Muscle layer of colon (tissue), 2 donors: ENCODE data around the gene TNRC6A.
"Not testable (repeated sequence)": the region's sequence is repeated elsewhere in the genome, so short reads cannot be mapped to it uniquely, and the experiment has no call there.

ENCODE experiments used
- H3K27ac ChIP-seq: one replicate; pipeline ENCODE4 v1.7.0; 2013; ENCODE audit warnings: low read depth, mild to moderate bottlenecking, low read length, moderate library complexity
- H3K27me3 ChIP-seq, 2 donors: one replicate each; pipeline ENCODE4 v1.7.0; 2013; ENCODE audit warnings: low read length in 2 of 2, mild to moderate bottlenecking in 2 of 2; ENCODE audit not compliant: insufficient read depth in 2 of 2, control insufficient read depth in 1 of 2
- H3K36me3 ChIP-seq: one replicate; pipeline ENCODE4 v1.7.0; 2013; ENCODE audit warnings: mild to moderate bottlenecking, low read length; ENCODE audit not compliant: insufficient read depth
- H3K4me1 ChIP-seq: one replicate; pipeline ENCODE4 v1.7.0; 2013; ENCODE audit warnings: mild to moderate bottlenecking, low read length; ENCODE audit not compliant: insufficient read depth
- H3K4me3 ChIP-seq, 2 donors: one replicate each; pipeline ENCODE4 v1.7.0; 2013; ENCODE audit warnings: low read length in 2 of 2, low read depth in 1 of 2, mild to moderate bottlenecking in 1 of 2, moderate library complexity in 1 of 2
- H3K9ac ChIP-seq: one replicate; pipeline ENCODE4 v1.7.0; 2013; ENCODE audit warnings: low read length
- H3K9me3 ChIP-seq: one replicate; pipeline ENCODE4 v1.7.0; 2013; ENCODE audit warnings: mild to moderate bottlenecking, low read length
- donor health status: abdominal sarcoma.
- donor health status: Adenocarcinoma of cecum.

The TNRC6A gene

GRCh38 chr16:24745391-24745790, 15.9 kb downstream of the TNRC6A start:
- Histone ChIP-seq H3K27me3 (no peaks in the 10 kb centered on the region), H3K9me3 (no peaks in the 10 kb centered on the region), H3K9ac (no peak overlapping the region), H3K4me3 (no peak overlapping the region), H3K4me1 (peaks cover 78% of the 10 kb centered on the region), H3K36me3 (no peaks in the 10 kb centered on the region), H3K27ac (no peak overlapping the region)

GRCh38 chr16:24745791-24746190, 16.3 kb downstream of the TNRC6A start:
- Histone ChIP-seq H3K27ac (no peak overlapping the region), H3K36me3 (no peaks in the 10 kb centered on the region), H3K9ac (no peak overlapping the region), H3K27me3 (no peaks in the 10 kb centered on the region), H3K4me3 (no peak overlapping the region), H3K9me3 (no peaks in the 10 kb centered on the region), H3K4me1 (peaks cover 77% of the 10 kb centered on the region)

GRCh38 chr16:24747441-24747840, 18.0 kb downstream of the TNRC6A start:
- no peak overlapping the region for H3K4me3 ChIP-seq
- no peak overlapping the region for H3K9ac ChIP-seq

GRCh38 chr16:24748242-24748641, 18.8 kb downstream of the TNRC6A start:
- Histone ChIP-seq H3K9me3 (no peaks in the 10 kb centered on the region), H3K36me3 (no peaks in the 10 kb centered on the region), H3K4me1 (peaks cover 83% of the 10 kb centered on the region), H3K27me3 (no peaks in the 10 kb centered on the region), H3K9ac (no peak overlapping the region), H3K4me3 (no peak overlapping the region), H3K27ac (no peak overlapping the region)

More at GRCh38 chr16:24747441-24747840, 18.0 kb downstream of the TNRC6A start:
- no peaks in the 10 kb centered on the region for H3K27me3 ChIP-seq
- no peaks in the 10 kb centered on the region for H3K36me3 ChIP-seq
- no peak overlapping the region for H3K27ac ChIP-seq
- no peaks in the 10 kb centered on the region for H3K9me3 ChIP-seq
- H3K4me1 ChIP-seq, result peaks cover 77% of the 10 kb centered on the region

- Histone ChIP-seq H3K9me3 (no peaks in the 10 kb centered on the region), H3K36me3 (no peaks in the 10 kb centered on the region), H3K27ac (no peak overlapping the region), H3K9ac (no peak overlapping the region), H3K4me1 (peaks cover 80% of the 10 kb centered on the region), H3K4me3 (no peak overlapping the region), H3K27me3 (no peaks in the 10 kb centered on the region)
Measured at GRCh38 chr16:24749310-24749709, 19.9 kb downstream of the TNRC6A start.

- H3K36me3 ChIP-seq, H3K9ac ChIP-seq, H3K9me3 ChIP-seq, H3K27ac ChIP-seq, H3K4me3 ChIP-seq, H3K27me3 ChIP-seq: not testable (repeated sequence)
- peaks cover 82% of the 10 kb centered on the region for H3K4me1 ChIP-seq
Measured at GRCh38 chr16:24749872-24750271, 20.4 kb downstream of the TNRC6A start.

GRCh38 chr16:24753000-24753399, 23.5 kb downstream of the TNRC6A start:
- Histone ChIP-seq H3K36me3 (no peaks in the 10 kb centered on the region), H3K27ac (no peak overlapping the region), H3K4me1 (peaks cover 62% of the 10 kb centered on the region), H3K9me3 (no peaks in the 10 kb centered on the region), H3K27me3 (no peaks in the 10 kb centered on the region), H3K9ac (no peak overlapping the region), H3K4me3 (no peak overlapping the region)

GRCh38 chr16:24753437-24753836, 24.0 kb downstream of the TNRC6A start:
- H3K4me1 ChIP-seq, result peaks cover 58% of the 10 kb centered on the region
- no peak overlapping the region for H3K9ac ChIP-seq
- H3K36me3 ChIP-seq, result peaks cover 2% of the 10 kb centered on the region
- no peaks in the 10 kb centered on the region for H3K27me3 ChIP-seq
- no peak overlapping the region for H3K4me3 ChIP-seq
- H3K27ac ChIP-seq, result no peak overlapping the region
- H3K9me3 ChIP-seq, result no peaks in the 10 kb centered on the region

- Histone ChIP-seq H3K27ac (no peak overlapping the region), H3K4me3 (no peak overlapping the region), H3K27me3 (no peaks in the 10 kb centered on the region), H3K4me1 (peaks cover 47% of the 10 kb centered on the region), H3K9ac (no peak overlapping the region), H3K9me3 (no peaks in the 10 kb centered on the region), H3K36me3 (peaks cover 13% of the 10 kb centered on the region)
Measured at GRCh38 chr16:24754543-24754942, 25.1 kb downstream of the TNRC6A start.

GRCh38 chr16:24755201-24755874, 25.9 kb downstream of the TNRC6A start:
- H3K9ac ChIP-seq, result no peak overlapping the region
- peaks cover 46% of the 10 kb centered on the region for H3K4me1 ChIP-seq
- H3K4me3 ChIP-seq, result no peak overlapping the region

GRCh38 chr16:24758373-24758772, 28.9 kb downstream of the TNRC6A start:
- H3K9me3 ChIP-seq, result no peaks in the 10 kb centered on the region
- no peak overlapping the region for H3K9ac ChIP-seq
- H3K27ac ChIP-seq, result no peak overlapping the region
- H3K4me1 ChIP-seq, result peaks cover 36% of the 10 kb centered on the region
- H3K4me3 ChIP-seq, result no peak overlapping the region
- no peaks in the 10 kb centered on the region for H3K27me3 ChIP-seq
- H3K36me3 ChIP-seq, result peaks cover 16% of the 10 kb centered on the region

More at GRCh38 chr16:24755201-24755874, 25.9 kb downstream of the TNRC6A start:
- no peaks in the 10 kb centered on the region for H3K27me3 ChIP-seq
- peaks cover 16% of the 10 kb centered on the region for H3K36me3 ChIP-seq
- no peaks in the 10 kb centered on the region for H3K9me3 ChIP-seq
- H3K27ac ChIP-seq, result no peak overlapping the region

GRCh38 chr16:24759006-24759405, 29.6 kb downstream of the TNRC6A start:
- H3K9ac ChIP-seq, result no peak overlapping the region
- H3K27me3 ChIP-seq, result no peaks in the 10 kb centered on the region
- H3K36me3 ChIP-seq, result peaks cover 16% of the 10 kb centered on the region
- no peak overlapping the region for H3K27ac ChIP-seq
- H3K4me1 ChIP-seq, result peaks cover 42% of the 10 kb centered on the region
- no peak overlapping the region for H3K4me3 ChIP-seq
- H3K9me3 ChIP-seq, result no peaks in the 10 kb centered on the region
